Stomach (tissue), 9 donors: ENCODE data around the gene PRKCE. TPM values are rescaled to one million over a fixed set of nuclear protein-coding genes. Genes with fewer than 3 reads are reported as not detected.
"Not testable (repeated sequence)": the region's sequence is repeated elsewhere in the genome, so short reads cannot be mapped to it uniquely, and the experiment has no call there.

Experiments used
- DNase-seq, 2 donors: peaks; one replicate each; pipeline versions ENCODE4 v3.0.0 to v3.0.0-alpha.2; 2013 to 2019
- H3K27ac ChIP-seq, 5 donors: fragments of 200-600 bp in 4 of 5; sonication (generic) in 4 of 5; one replicate each; pipeline ENCODE4 v1.5.1; 2013 to 2019; ENCODE audit warnings: mild to moderate bottlenecking in 1 of 5, moderate library complexity in 1 of 5
- H3K27me3 ChIP-seq, 3 donors: fragments of 200-600 bp; sonication (generic); one replicate each; pipeline ENCODE4 v1.5.1; 2017 to 2019; ENCODE audit warnings: mixed run types in 1 of 3
- H3K36me3 ChIP-seq, 4 donors: fragments of 200-600 bp; sonication (generic); 1 replicate in 3 of 4; 2 replicates in 1 of 4; pipeline ENCODE4 v1.5.1; 2016 to 2019
- H3K4me1 ChIP-seq, 4 donors: fragments of 200-600 bp; sonication (generic); one replicate each; pipeline ENCODE4 v1.5.1; 2016 to 2019
- H3K4me3 ChIP-seq, 4 donors: fragments of 200-600 bp; sonication (generic) in 3 of 4; one replicate each; pipeline ENCODE4 v1.5.1; 2016 to 2019; ENCODE audit warnings: mild to moderate bottlenecking in 1 of 4
- H3K9me3 ChIP-seq, 4 donors: fragments of 200-600 bp; sonication (generic); one replicate each; pipeline ENCODE4 v1.5.1; 2016 to 2019
- EP300 ChIP-seq: sonication (generic); formaldehyde crosslinking; IDR thresholded peaks from one replicate; pipeline ENCODE4 v1.6.1; 2017; ENCODE audit warnings: antibody characterized with exemption
- POLR2A ChIP-seq, 4 donors: fragments of 450-650 bp; IDR thresholded peaks; one replicate each; pipeline ENCODE4 v1.6.1; 2016; ENCODE audit warnings: antibody characterized with exemption in 4 of 4, control low read depth in 2 of 4, mild to moderate bottlenecking in 1 of 4, moderate library complexity in 1 of 4
- POLR2AphosphoS5 ChIP-seq, 3 donors: sonication (generic); formaldehyde crosslinking; IDR thresholded peaks; one replicate each; pipeline ENCODE4 v1.6.1; 2016; ENCODE audit warnings: antibody characterized with exemption in 3 of 3
- WGBS, 5 donors: extraction: QIAGEN DNeasy Blood & Tissue Kit in 3 of 5; methylation state at CpG; one replicate each; pipeline versions ENCODE4 v1.1.5 to v1.1.7; 2013 to 2018; 5-methylcytosine and 5-hydroxymethylcytosine counted together
- intact Hi-C: fragments of 100-400 bp; cut with DNase I; formaldehyde crosslinking; loops from one replicate; pipeline ENCODE4 v1.15.1; 2023; ENCODE audit warnings: low total_unique reads
- polyA plus RNA-seq, 3 donors: library from polyadenylated mRNA; stranded (reverse); fragments of 200-250 nt; gene quantifications; one replicate each; pipeline ENCODE4 v1.2.3, GENCODE V29; 2013
- total RNA-seq, 5 donors: library from RNA; depleted of rRNA; stranded (reverse); fragments of >200 nt; gene quantifications; one replicate each; pipeline versions ENCODE4 v1.1.0 to v1.2.3, GENCODE V29; 2014 to 2016
- TF ChIP-seq, protein P1 (sequence below), 7 experiments: fragments of 450-650 bp in 4 of 7; fragments of 200-600 bp in 3 of 7; sonication (generic) in 3 of 7; IDR thresholded peaks; one replicate each; pipeline ENCODE4 v1.5.1; 2016 to 2019; ENCODE audit warnings: antibody characterized with exemption in 7 of 7, control low read depth in 2 of 7, mild to moderate bottlenecking in 1 of 7
- donor health status: healthy with polysubstance abuse.
- donor health status: Bipolar disorder and iron deficiency.
- donor health status: healthy.

PRKCE gene
- total and polyA plus RNA-seq, 8 donors = 2.0 to 92.0 (median 10.0) TPM

DNA sequence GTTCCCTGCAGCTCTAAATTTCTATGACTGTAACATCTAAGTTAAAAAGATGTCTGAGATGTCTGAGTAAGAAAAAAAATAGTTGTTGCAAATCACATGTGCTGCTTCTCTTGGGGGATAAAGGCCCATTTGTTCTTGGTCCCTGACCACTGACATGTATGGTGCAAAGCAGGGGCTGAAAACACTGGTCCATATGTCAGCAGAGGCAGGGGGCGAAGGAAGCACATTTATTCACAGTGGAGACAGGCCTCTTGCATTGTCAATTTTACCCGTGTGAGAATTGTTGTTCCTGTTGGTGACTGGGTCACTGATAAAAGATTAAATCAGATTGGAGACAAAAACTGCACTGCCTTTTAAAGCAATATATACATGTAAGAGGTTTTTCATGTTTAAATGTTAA lies 38.8 kb downstream of the PRKCE start:
- H3K4me1 ChIP-seq = peaks cover 11 to 50% (median 26%) of the 10 kb centered on the region in 4 donors
- no peaks in the 10 kb centered on the region for H3K36me3 ChIP-seq
- DNase-seq = no peak
- no peak overlapping the region for H3K27ac ChIP-seq
- 46 to 55% (median 49%) methylated on average over 2 of the region's 2 CpGs for WGBS, 5 donors
- H3K27me3 ChIP-seq = no peaks in the 10 kb centered on the region
- intact Hi-C loops = no loop called here
- TF ChIP-seq, protein P1, sequence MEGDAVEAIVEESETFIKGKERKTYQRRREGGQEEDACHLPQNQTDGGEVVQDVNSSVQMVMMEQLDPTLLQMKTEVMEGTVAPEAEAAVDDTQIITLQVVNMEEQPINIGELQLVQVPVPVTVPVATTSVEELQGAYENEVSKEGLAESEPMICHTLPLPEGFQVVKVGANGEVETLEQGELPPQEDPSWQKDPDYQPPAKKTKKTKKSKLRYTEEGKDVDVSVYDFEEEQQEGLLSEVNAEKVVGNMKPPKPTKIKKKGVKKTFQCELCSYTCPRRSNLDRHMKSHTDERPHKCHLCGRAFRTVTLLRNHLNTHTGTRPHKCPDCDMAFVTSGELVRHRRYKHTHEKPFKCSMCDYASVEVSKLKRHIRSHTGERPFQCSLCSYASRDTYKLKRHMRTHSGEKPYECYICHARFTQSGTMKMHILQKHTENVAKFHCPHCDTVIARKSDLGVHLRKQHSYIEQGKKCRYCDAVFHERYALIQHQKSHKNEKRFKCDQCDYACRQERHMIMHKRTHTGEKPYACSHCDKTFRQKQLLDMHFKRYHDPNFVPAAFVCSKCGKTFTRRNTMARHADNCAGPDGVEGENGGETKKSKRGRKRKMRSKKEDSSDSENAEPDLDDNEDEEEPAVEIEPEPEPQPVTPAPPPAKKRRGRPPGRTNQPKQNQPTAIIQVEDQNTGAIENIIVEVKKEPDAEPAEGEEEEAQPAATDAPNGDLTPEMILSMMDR (IDR thresholded peaks at IDR 0.05) = no peak
- no peak for TF ChIP-seq POLR2AphosphoS5 (IDR thresholded peaks at IDR 0.05)
- TF ChIP-seq POLR2A (IDR thresholded peaks at IDR 0.05) = no peak
- TF ChIP-seq EP300 = no peak
- H3K4me3 ChIP-seq = no peak overlapping the region
- no peaks in the 10 kb centered on the region for H3K9me3 ChIP-seq

- Histone ChIP-seq H3K27me3 (no peaks in the 10 kb centered on the region), H3K36me3 (no peaks in the 10 kb centered on the region), H3K4me3 (no peak overlapping the region), H3K9me3 (no peaks in the 10 kb centered on the region), H3K4me1 (peaks cover 8 to 46% (median 23%) of the 10 kb centered on the region in 4 donors), H3K27ac (no peak overlapping the region)
- TF ChIP-seq, protein P1 (IDR thresholded peaks at IDR 0.05) = no peak
- TF ChIP-seq POLR2A (IDR thresholded peaks at IDR 0.05) (no peak), EP300 (no peak), POLR2AphosphoS5 (IDR thresholded peaks at IDR 0.05) (no peak)
- intact Hi-C loops = no loop called here
- DNase-seq = no peak
- WGBS, 5 donors = 69 to 76% (median 73%) methylated on average over 12 of the region's 12 CpGs
Measured at GRCh38 chr2:45691171-45691999, 39.9 kb downstream of the PRKCE start.

- TF ChIP-seq POLR2AphosphoS5 (IDR thresholded peaks at IDR 0.05) (no peak), EP300 (no peak), POLR2A (IDR thresholded peaks at IDR 0.05) (no peak)
- TF ChIP-seq, protein P1 (IDR thresholded peaks at IDR 0.05) = no peak
- intact Hi-C loops = no loop called here
- H3K9me3 ChIP-seq = no peaks in the 10 kb centered on the region
- no peak overlapping the region for H3K27ac ChIP-seq
- H3K4me3 ChIP-seq = no peak overlapping the region
- H3K27me3 ChIP-seq = no peaks in the 10 kb centered on the region
- H3K36me3 ChIP-seq = no peaks in the 10 kb centered on the region
- WGBS, 5 donors = 89 to 99% (median 96%) methylated on average over 4 of the region's 4 CpGs
- no peak for DNase-seq
- H3K4me1 ChIP-seq = peaks cover 8 to 51% (median 28%) of the 10 kb centered on the region in 4 donors
Measured at GRCh38 chr2:45692566-45692965, 41.1 kb downstream of the PRKCE start.

DNA sequence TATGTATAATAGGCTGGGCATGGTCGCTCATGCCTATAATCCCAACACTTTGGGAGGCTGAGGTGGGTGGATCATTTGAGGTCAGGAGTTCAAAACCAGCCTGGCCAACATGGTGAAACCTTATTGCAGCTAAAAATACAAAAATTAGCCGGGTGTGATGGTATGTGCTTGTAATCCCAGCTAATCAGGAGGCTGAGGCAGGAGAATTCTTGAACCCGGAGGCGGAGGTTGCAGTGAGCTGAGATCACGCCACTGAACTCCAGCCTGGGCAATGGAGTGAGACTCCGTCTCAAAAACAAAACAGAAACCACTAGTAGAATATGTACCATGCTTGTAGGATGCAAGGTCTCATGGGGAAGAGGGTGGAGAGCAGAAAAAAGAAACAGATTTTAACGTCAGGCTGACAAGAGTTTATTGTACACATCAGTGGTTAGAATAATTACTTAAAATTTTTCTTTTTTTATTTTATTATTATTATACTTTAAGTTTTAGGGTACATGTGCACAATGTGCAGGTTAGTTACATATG lies 44.1 kb downstream of the PRKCE start:
- WGBS, 5 donors = 83 to 93% (median 87%) methylated on average over 7 of the region's 7 CpGs

DNA sequence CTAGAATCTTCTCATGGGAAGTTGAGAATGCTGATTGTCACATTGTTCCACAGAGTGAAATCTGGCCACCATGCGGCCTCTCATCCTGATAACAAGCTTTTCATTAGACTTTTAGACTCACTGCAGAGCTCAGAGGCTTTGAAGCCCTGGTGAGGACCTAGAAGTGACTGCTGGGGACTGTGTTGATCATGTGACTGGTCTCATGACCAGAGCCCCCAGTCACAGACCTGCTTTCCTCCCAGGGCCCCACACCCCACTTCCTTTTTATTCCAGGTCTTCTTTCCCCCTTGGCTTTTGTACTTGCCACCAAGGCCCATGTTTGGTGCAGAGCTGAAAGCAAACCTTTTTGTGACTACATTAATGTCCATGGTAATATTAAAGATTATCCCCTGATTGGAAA lies 45.2 kb downstream of the PRKCE start:
- intact Hi-C loops = no loop called here
- WGBS, 5 donors = 45 to 100% (median 92%) methylated on average over 1 of the region's 1 CpG
- Histone ChIP-seq H3K9me3 (no peaks in the 10 kb centered on the region), H3K36me3 (no peaks in the 10 kb centered on the region), H3K27ac (no peak overlapping the region), H3K4me3 (no peak overlapping the region), H3K27me3 (no peaks in the 10 kb centered on the region), H3K4me1 (peaks cover 0 to 44% (median 19%) of the 10 kb centered on the region in 4 donors)
- no peak for DNase-seq
- no peak for TF ChIP-seq EP300
- TF ChIP-seq, protein P1 (IDR thresholded peaks at IDR 0.05) = no peak
- no peak for TF ChIP-seq POLR2A (IDR thresholded peaks at IDR 0.05)
- TF ChIP-seq POLR2AphosphoS5 (IDR thresholded peaks at IDR 0.05) = no peak

More for the DNA sequence above, 44.1 kb downstream of the PRKCE start:
- H3K27ac ChIP-seq, H3K4me3 ChIP-seq, H3K9me3 ChIP-seq, DNase-seq, H3K36me3 ChIP-seq, H3K27me3 ChIP-seq, intact Hi-C loops: not testable (repeated sequence)
- H3K4me1 ChIP-seq = peaks cover 4 to 53% (median 26%) of the 10 kb centered on the region in 4 donors
